ENCODE measurements around the gene CKS1B. TPM values are rescaled to one million over a fixed set of nuclear protein-coding genes. Genes with fewer than 3 reads are reported as not detected.
A peak's percentile ranks its signal among the peaks of the same experiment; 100 is the strongest.

Gene CKS1B
- total RNA-seq (2014; rRNA removed; shearing (Covaris generic); ENCODE audit: low replicate concordance) = 124 and 222 TPM in 2 replicates

- H3K36me3 ChIP-seq = peaks cover 44% of the 10 kb centered on the region
- no peaks in the 10 kb centered on the region for H3K27me3 ChIP-seq
- H3K4me3 ChIP-seq = peak within 1 kb of the TSS; percentile 72
- DNase-seq = peak; percentile 99
- H3K9me3 ChIP-seq = no peaks in the 10 kb centered on the region
Measured at GRCh38 chr1:154974102-154974807, at the start of gene CKS1B. Gene CKS1B (plus strand): TSS chr1:154974681. CDS start chr1:154974746, 65 bp downstream.

GRCh38 chr1:154925335-154926170, 48.9 kb upstream of the CKS1B start:
- Histone ChIP-seq H3K4me3 (no peak overlapping the region), H3K36me3 (peaks cover 25% of the 10 kb centered on the region), H3K9me3 (no peaks in the 10 kb centered on the region), H3K27me3 (no peaks in the 10 kb centered on the region)
- no peak for DNase-seq

GRCh38 chr1:154926201-154926600, 48.3 kb upstream of the CKS1B start:
- DNase-seq = no peak
- H3K27me3 ChIP-seq = no peaks in the 10 kb centered on the region

GRCh38 chr1:154931940-154932487, 42.5 kb upstream of the CKS1B start:
- Histone ChIP-seq H3K36me3 (peaks cover 18% of the 10 kb centered on the region), H3K27me3 (no peaks in the 10 kb centered on the region), H3K9me3 (no peaks in the 10 kb centered on the region), H3K4me3 (no peak overlapping the region)
- no peak for DNase-seq

More at GRCh38 chr1:154926201-154926600, 48.3 kb upstream of the CKS1B start:
- no peaks in the 10 kb centered on the region for H3K9me3 ChIP-seq
- peaks cover 28% of the 10 kb centered on the region for H3K36me3 ChIP-seq
- no peak overlapping the region for H3K4me3 ChIP-seq

- Histone ChIP-seq H3K36me3 (peaks cover 16% of the 10 kb centered on the region), H3K27me3 (no peaks in the 10 kb centered on the region), H3K4me3 (no peak overlapping the region), H3K9me3 (no peaks in the 10 kb centered on the region)
- DNase-seq = no peak
Measured at GRCh38 chr1:154934358-154934948, 40.0 kb upstream of the CKS1B start.

GRCh38 chr1:154935749-154936554, 38.5 kb upstream of the CKS1B start:
- H3K36me3 ChIP-seq = peaks cover 4% of the 10 kb centered on the region
- DNase-seq = no peak
- H3K9me3 ChIP-seq = no peaks in the 10 kb centered on the region
- H3K4me3 ChIP-seq = peak overlapping the region; percentile 71
- no peaks in the 10 kb centered on the region for H3K27me3 ChIP-seq

GRCh38 chr1:154936555-154937084, 37.9 kb upstream of the CKS1B start, which contains the start of gene PMVK:
Gene PMVK (minus strand): TSS chr1:154936719. CDS start chr1:154936685, 34 bp downstream.
- Histone ChIP-seq H3K4me3 (peak within 1 kb of the TSS; percentile 71), H3K27me3 (no peaks in the 10 kb centered on the region), H3K9me3 (no peaks in the 10 kb centered on the region), H3K36me3 (peaks cover 4% of the 10 kb centered on the region)
- peak; percentile 96 for DNase-seq

- H3K36me3 ChIP-seq = no peaks in the 10 kb centered on the region; the same call in 1 of the 2 replicates
- H3K27me3 ChIP-seq = no peaks in the 10 kb centered on the region
- DNase-seq = peak; percentile 92
- H3K9me3 ChIP-seq = no peaks in the 10 kb centered on the region
- H3K4me3 ChIP-seq = peak overlapping the region; percentile 71
Measured at GRCh38 chr1:154937085-154937987, 37.1 kb upstream of the CKS1B start.

- Histone ChIP-seq H3K27me3 (no peaks in the 10 kb centered on the region), H3K36me3 (no peaks in the 10 kb centered on the region; the same call in 1 of the 2 replicates), H3K4me3 (peak overlapping the region; percentile 71), H3K9me3 (no peaks in the 10 kb centered on the region)
- DNase-seq = no peak
Measured at GRCh38 chr1:154937988-154938386, 36.5 kb upstream of the CKS1B start.

- no peaks in the 10 kb centered on the region; the same call in 1 of the 2 replicates for H3K36me3 ChIP-seq
- no peak overlapping the region for H3K4me3 ChIP-seq
- no peaks in the 10 kb centered on the region for H3K27me3 ChIP-seq
- H3K9me3 ChIP-seq = no peaks in the 10 kb centered on the region
- DNase-seq = no peak
Measured at GRCh38 chr1:154938604-154939399, 35.7 kb upstream of the CKS1B start.

GRCh38 chr1:154940213-154940560, 34.3 kb upstream of the CKS1B start:
- DNase-seq = no peak
- Histone ChIP-seq H3K27me3 (no peaks in the 10 kb centered on the region), H3K4me3 (no peak overlapping the region), H3K36me3 (no peaks in the 10 kb centered on the region; the same call in 1 of the 2 replicates), H3K9me3 (no peaks in the 10 kb centered on the region)

GRCh38 chr1:154940651-154941194, 33.8 kb upstream of the CKS1B start:
- Histone ChIP-seq H3K9me3 (no peaks in the 10 kb centered on the region), H3K36me3 (no peaks in the 10 kb centered on the region), H3K4me3 (no peak overlapping the region), H3K27me3 (no peaks in the 10 kb centered on the region)
- no peak for DNase-seq

GRCh38 chr1:154941333-154942013, 33.0 kb upstream of the CKS1B start:
- no peak for DNase-seq
- no peaks in the 10 kb centered on the region for H3K36me3 ChIP-seq
- H3K9me3 ChIP-seq = no peaks in the 10 kb centered on the region
- H3K27me3 ChIP-seq = no peaks in the 10 kb centered on the region
- no peak overlapping the region for H3K4me3 ChIP-seq

Measured in MG63 (cell line).